Esophagus squamous epithelium (tissue), 5 donors: ENCODE results near the gene GUCA2A. TPM values are rescaled to one million over a fixed set of nuclear protein-coding genes. Genes with fewer than 3 reads are reported as not detected.

Source experiments
- DNase-seq: peaks from one replicate; lab custom pipeline; 2025; lab: John Stamatoyannopoulos, UW
- H3K27ac ChIP-seq, 4 donors: fragments of 200-600 bp; sonication (generic); one replicate each; pipeline ENCODE4 v1.5.1; 2016 to 2019; ENCODE audit warnings: mild to moderate bottlenecking in 1 of 4
- H3K27me3 ChIP-seq, 4 donors: fragments of 200-600 bp; sonication (generic); 1 replicate in 3 of 4; 2 replicates in 1 of 4; pipeline versions ENCODE4 v1.5.1 to v1.6.0; 2017 to 2021; ENCODE audit warnings: antibody characterized with exemption in 1 of 4
- H3K36me3 ChIP-seq, 3 donors: fragments of 200-600 bp; sonication (generic); one replicate each; pipeline ENCODE4 v1.5.1; 2016 to 2019
- H3K4me1 ChIP-seq, 3 donors: fragments of 200-600 bp; sonication (generic); one replicate each; pipeline ENCODE4 v1.5.1; 2017 to 2019
- H3K4me3 ChIP-seq, 4 donors: fragments of 200-600 bp; sonication (generic); 1 replicate in 3 of 4; 2 replicates in 1 of 4; pipeline ENCODE4 v1.5.1; 2016 to 2019; ENCODE audit warnings: mild to moderate bottlenecking in 2 of 4, moderate library complexity in 1 of 4
- H3K9me3 ChIP-seq, 3 donors: fragments of 200-600 bp; sonication (generic); one replicate each; pipeline ENCODE4 v1.5.1; 2016 to 2019
- CTCF ChIP-seq, 6 experiments: fragments of 450-650 bp in 4 of 6; fragments of 200-600 bp in 2 of 6; sonication (generic) in 2 of 6; IDR thresholded peaks; one replicate each; pipeline ENCODE4 v1.5.1; 2016 to 2019; ENCODE audit warnings: antibody characterized with exemption in 6 of 6, mild to moderate bottlenecking in 4 of 6, moderate library complexity in 4 of 6
- POLR2A ChIP-seq, 4 donors: fragments of 450-650 bp; IDR thresholded peaks; one replicate each; pipeline ENCODE4 v1.6.1; 2017; ENCODE audit warnings: antibody characterized with exemption in 4 of 4, mild to moderate bottlenecking in 4 of 4, moderate library complexity in 3 of 4
- WGBS, 2 donors: methylation state at CpG; one replicate each; pipeline ENCODE4 v1.1.5; 2018; 5-methylcytosine and 5-hydroxymethylcytosine counted together
- intact Hi-C: fragments of 100-400 bp; cut with DNase I; formaldehyde crosslinking; loops from one replicate; pipeline ENCODE4 v1.15.0; 2022
- total RNA-seq, 4 donors: library from RNA; depleted of rRNA; stranded (reverse); fragments of >200 nt; gene quantifications; one replicate each; pipeline ENCODE4 v1.1.0, GENCODE V29; 2016
- donor health status: DM: yes; HTN: yes; CAD: no.

Gene GUCA2A
- total RNA-seq, 4 donors from 2014 or later: not detected

- WGBS, 2 donors: 78 to 80% methylated on average over 1 of the region's 1 CpG
- no peaks in the 10 kb centered on the region for H3K9me3 ChIP-seq
- no peak overlapping the region for H3K4me3 ChIP-seq
- no peak for DNase-seq
- peaks cover 0 to 9% (median 0%) of the 10 kb centered on the region in 3 donors for H3K4me1 ChIP-seq
- intact Hi-C loops: no loop called here
- peaks cover 0 to 20% (median 0%) of the 10 kb centered on the region in 4 donors for H3K27me3 ChIP-seq
- no peak overlapping the region for H3K27ac ChIP-seq
- TF ChIP-seq CTCF (IDR thresholded peaks at IDR 0.05) (no peak), POLR2A (IDR thresholded peaks at IDR 0.05) (no peak)
- H3K36me3 ChIP-seq: no peaks in the 10 kb centered on the region
Measured at GRCh38 chr1:42118125-42118524, 46.4 kb downstream of the GUCA2A start.

- H3K36me3 ChIP-seq: no peaks in the 10 kb centered on the region
- TF ChIP-seq CTCF (IDR thresholded peaks at IDR 0.05): no peak
- no peak for TF ChIP-seq POLR2A (IDR thresholded peaks at IDR 0.05)
- WGBS, 2 donors: 78 to 79% methylated on average over 5 of the region's 5 CpGs
- no peak for DNase-seq
- no peak overlapping the region for H3K4me3 ChIP-seq
- intact Hi-C loops: no loop called here
- H3K27me3 ChIP-seq: peaks cover 0 to 20% (median 0%) of the 10 kb centered on the region in 4 donors
- H3K27ac ChIP-seq: no peak overlapping the region
- H3K9me3 ChIP-seq: no peaks in the 10 kb centered on the region
- H3K4me1 ChIP-seq: peaks cover 0 to 9% (median 0%) of the 10 kb centered on the region in 3 donors
Measured at GRCh38 chr1:42117214-42117613, 47.3 kb downstream of the GUCA2A start.

GRCh38 chr1:42114229-42114628 is 50.3 kb downstream of the GUCA2A start:
- Histone ChIP-seq H3K27ac (peak overlapping the region in 1 of 4 donors; percentile 21), H3K4me3 (no peak overlapping the region), H3K36me3 (no peaks in the 10 kb centered on the region), H3K27me3 (peaks cover 0 to 20% (median 0%) of the 10 kb centered on the region in 4 donors), H3K9me3 (no peaks in the 10 kb centered on the region), H3K4me1 (peaks cover 0 to 9% (median 0%) of the 10 kb centered on the region in 3 donors)
- DNase-seq: no peak
- TF ChIP-seq POLR2A (IDR thresholded peaks at IDR 0.05) (no peak), CTCF (IDR thresholded peaks at IDR 0.05) (no peak)
- intact Hi-C loops: no loop called here
- WGBS, 2 donors: 68 to 74% methylated on average over 5 of the region's 5 CpGs

Other genes with a start within 250 kb of the GUCA2A start
- gene HIVEP3, start 245.8 kb downstream of the GUCA2A start, total RNA-seq: 10 to 100 TPM in 1 of 4 donors, 1 to 10 TPM in 3; 3.2 to 11.0 (median 4.2) TPM
- not detected for gene GUCA2B, start 11.3 kb downstream of the GUCA2A start, total RNA-seq
- 10 to 100 TPM; 18.7 to 36.6 (median 27.5) TPM for gene FOXJ3, start 170.5 kb upstream of the GUCA2A start, total RNA-seq
- gene RIMKLA, start 216.0 kb upstream of the GUCA2A start, total RNA-seq: under 1 TPM in 3 of 4 donors, not detected in 1; 0.04 to 0.57 (median 0.06) TPM